Epidermal melanocyte (primary cell): ENCODE results near the gene ELAVL3.
"Not testable (repeated sequence)": the region's sequence is repeated elsewhere in the genome, so short reads cannot be mapped to it uniquely, and the experiment has no call there.

Experiments used
- DNase-seq: peaks from one replicate; pipeline ENCODE4 v3.0.0; 2011; ENCODE audit warnings: low spot score; ENCODE audit not compliant: insufficient read length

The ELAVL3 gene

GRCh38 chr19:11408591-11408990 is 72.3 kb downstream of the ELAVL3 start:
- no peak for DNase-seq

DNA sequence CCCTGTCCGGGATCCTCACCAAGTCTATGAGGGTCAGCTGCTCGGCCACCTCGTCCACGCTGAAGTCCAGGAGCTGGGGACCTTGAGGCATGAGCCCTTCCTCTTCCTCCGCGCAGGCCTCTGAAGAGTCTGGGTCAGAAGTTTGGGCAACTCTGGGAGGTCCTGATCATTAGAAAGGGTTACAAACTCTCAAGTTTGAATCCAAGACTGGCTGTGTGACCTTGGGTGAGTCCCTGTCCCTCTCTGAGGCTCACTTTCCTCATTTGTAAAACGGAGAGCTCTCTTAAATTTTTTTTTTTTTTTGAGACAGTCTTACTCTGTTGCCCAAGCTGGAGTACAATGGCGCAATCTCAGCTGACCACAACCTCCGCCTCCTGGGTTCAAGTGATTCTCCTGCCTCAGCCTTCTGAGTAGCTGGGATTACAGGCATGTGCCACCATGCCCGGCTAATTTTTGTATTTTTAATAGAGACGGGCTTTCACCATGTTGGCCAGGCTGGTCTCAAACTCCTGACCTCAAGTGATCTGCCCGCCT is 74.1 kb downstream of the ELAVL3 start:
- DNase-seq, result not testable (repeated sequence)

DNA sequence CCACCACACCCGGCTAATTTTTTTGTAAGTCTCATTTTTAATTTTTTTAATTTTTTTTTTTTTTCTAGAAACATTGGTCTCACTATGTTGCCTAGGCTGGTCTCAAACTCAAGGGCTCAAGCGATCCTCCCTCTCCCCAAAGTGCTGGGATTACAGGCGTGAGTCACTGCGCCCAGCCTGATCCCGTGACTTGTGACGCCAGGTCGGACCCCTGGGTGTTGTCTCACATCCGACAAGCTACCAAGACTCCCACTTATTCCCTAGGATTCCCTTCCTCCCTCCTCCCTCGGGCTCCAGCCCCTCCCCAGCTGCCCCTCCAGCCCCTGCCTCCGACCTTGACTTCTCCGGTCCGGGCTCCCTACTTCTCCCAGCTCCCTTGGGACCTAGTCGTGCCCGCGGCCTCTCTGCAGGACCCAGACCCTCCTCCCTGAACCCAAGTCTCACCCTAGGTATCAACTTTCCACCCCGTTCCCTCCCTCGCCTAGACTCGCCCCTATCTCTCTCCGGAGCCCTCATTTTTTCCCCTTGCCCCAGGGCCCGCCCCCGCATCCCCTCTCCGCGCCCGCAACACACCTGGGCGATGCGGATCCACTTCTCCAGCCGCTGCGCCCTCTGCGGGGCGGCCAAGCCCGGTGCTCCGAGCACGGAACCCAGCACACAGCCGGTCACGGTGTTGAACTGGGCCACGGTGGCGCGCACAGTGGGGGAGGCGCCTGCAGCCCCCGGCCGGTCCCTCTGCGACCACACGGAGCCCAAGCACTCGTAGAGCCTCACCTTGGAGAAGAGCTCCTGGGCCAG is 74.8 kb downstream of the ELAVL3 start:
- no peak for DNase-seq

- DNase-seq, result no peak
Observed at GRCh38 chr19:11404588-11405222, 76.1 kb downstream of the ELAVL3 start.

DNA sequence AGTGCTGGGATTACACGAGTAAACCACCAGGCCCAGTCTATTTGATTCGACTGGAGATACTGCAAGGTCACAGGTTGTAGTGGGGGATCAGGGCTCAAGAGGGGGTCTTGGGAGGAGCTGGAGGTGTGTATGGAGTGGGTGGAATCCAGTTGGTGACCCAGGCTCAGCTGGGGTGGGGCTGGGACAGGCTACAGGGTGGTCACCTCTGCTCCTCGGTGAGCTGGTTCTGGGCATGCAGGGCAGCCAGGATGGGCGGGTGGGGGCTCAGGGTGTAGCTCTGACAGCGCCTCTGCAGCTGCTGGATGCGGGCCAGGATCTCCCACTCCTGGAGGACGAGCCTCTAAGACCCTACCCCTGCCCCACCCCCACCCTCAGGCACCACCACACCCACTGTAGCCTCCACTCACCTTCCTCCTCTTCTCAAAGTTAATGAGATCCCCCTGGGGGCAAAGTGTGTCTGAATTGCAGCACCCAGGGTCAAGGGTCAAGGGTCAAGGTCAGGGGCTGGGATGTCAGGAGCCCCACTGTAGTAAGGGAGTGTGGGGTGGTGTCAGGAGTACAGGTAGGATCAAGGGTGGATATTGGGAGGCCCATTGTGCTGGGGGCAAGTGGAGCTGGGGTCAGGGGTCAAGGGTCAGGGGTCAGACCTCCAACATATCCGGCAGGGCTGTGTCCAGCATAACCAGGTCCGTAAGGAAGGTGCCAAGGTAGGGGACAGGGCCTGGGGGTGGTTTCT is 78.9 kb downstream of the ELAVL3 start:
- no peak for DNase-seq
